ENCODE measurements around the gene NPEPPS.
"Not testable (repeated sequence)": the region's sequence is repeated elsewhere in the genome, so short reads cannot be mapped to it uniquely, and the experiment has no call there.

The NPEPPS gene

GRCh38 chr17:47519365-47519764 is 11.5 kb upstream of the NPEPPS start:
- not testable (repeated sequence) for H3K27ac ChIP-seq (ENCODE audit: low read depth, low read length); H3K9ac ChIP-seq (ENCODE audit: low read depth in 1 of 2, low read length in 2 of 2); H3K27me3 ChIP-seq (ENCODE audit: control insufficient read depth in 1 of 2, insufficient read depth in 2 of 2, low read length in 2 of 2); H3K4me1 ChIP-seq (ENCODE audit: control insufficient read depth in 1 of 2, insufficient read depth in 2 of 2, low read length in 2 of 2); H3K36me3 ChIP-seq (ENCODE audit: control insufficient read depth in 1 of 2, insufficient read depth in 2 of 2, low read length in 2 of 2); H3K9me3 ChIP-seq (ENCODE audit: control insufficient read depth in 1 of 2, low read length in 2 of 2); H3K4me3 ChIP-seq (ENCODE audit: low read depth in 1 of 2, low read length in 2 of 2)

GRCh38 chr17:47520279-47520678 is 10.6 kb upstream of the NPEPPS start:
- H3K4me3 ChIP-seq (ENCODE audit: low read depth in 1 of 2, low read length in 2 of 2); H3K36me3 ChIP-seq (ENCODE audit: control insufficient read depth in 1 of 2, insufficient read depth in 2 of 2, low read length in 2 of 2); H3K9me3 ChIP-seq (ENCODE audit: control insufficient read depth in 1 of 2, low read length in 2 of 2); H3K27me3 ChIP-seq (ENCODE audit: control insufficient read depth in 1 of 2, insufficient read depth in 2 of 2, low read length in 2 of 2); H3K4me1 ChIP-seq (ENCODE audit: control insufficient read depth in 1 of 2, insufficient read depth in 2 of 2, low read length in 2 of 2); H3K27ac ChIP-seq (ENCODE audit: low read depth, low read length); H3K9ac ChIP-seq (ENCODE audit: low read depth in 1 of 2, low read length in 2 of 2): not testable (repeated sequence)

GRCh38 chr17:47521434-47521833 is 9.5 kb upstream of the NPEPPS start:
- not testable (repeated sequence) for H3K27ac ChIP-seq (ENCODE audit: low read depth, low read length)

GRCh38 chr17:47522341-47522740 is 8.6 kb upstream of the NPEPPS start:
- H3K4me1 ChIP-seq (ENCODE audit: control insufficient read depth in 1 of 2, insufficient read depth in 2 of 2, low read length in 2 of 2); H3K27me3 ChIP-seq (ENCODE audit: control insufficient read depth in 1 of 2, insufficient read depth in 2 of 2, low read length in 2 of 2); H3K4me3 ChIP-seq (ENCODE audit: low read depth in 1 of 2, low read length in 2 of 2); H3K9ac ChIP-seq (ENCODE audit: low read depth in 1 of 2, low read length in 2 of 2); H3K9me3 ChIP-seq (ENCODE audit: control insufficient read depth in 1 of 2, low read length in 2 of 2); H3K36me3 ChIP-seq (ENCODE audit: control insufficient read depth in 1 of 2, insufficient read depth in 2 of 2, low read length in 2 of 2); H3K27ac ChIP-seq (ENCODE audit: low read depth, low read length): not testable (repeated sequence)

More at GRCh38 chr17:47521434-47521833, 9.5 kb upstream of the NPEPPS start:
- not testable (repeated sequence) for H3K9me3 ChIP-seq (ENCODE audit: control insufficient read depth in 1 of 2, low read length in 2 of 2); H3K36me3 ChIP-seq (ENCODE audit: control insufficient read depth in 1 of 2, insufficient read depth in 2 of 2, low read length in 2 of 2); H3K4me1 ChIP-seq (ENCODE audit: control insufficient read depth in 1 of 2, insufficient read depth in 2 of 2, low read length in 2 of 2); H3K27me3 ChIP-seq (ENCODE audit: control insufficient read depth in 1 of 2, insufficient read depth in 2 of 2, low read length in 2 of 2); H3K9ac ChIP-seq (ENCODE audit: low read depth in 1 of 2, low read length in 2 of 2); H3K4me3 ChIP-seq (ENCODE audit: low read depth in 1 of 2, low read length in 2 of 2)

GRCh38 chr17:47531233-47531820 is 419 bp downstream of the NPEPPS start:
- H3K4me1 ChIP-seq (ENCODE audit: control insufficient read depth in 1 of 2, insufficient read depth in 2 of 2, low read length in 2 of 2); H3K27me3 ChIP-seq (ENCODE audit: control insufficient read depth in 1 of 2, insufficient read depth in 2 of 2, low read length in 2 of 2); H3K27ac ChIP-seq (ENCODE audit: low read depth, low read length); H3K9ac ChIP-seq (ENCODE audit: low read depth in 1 of 2, low read length in 2 of 2); H3K9me3 ChIP-seq (ENCODE audit: control insufficient read depth in 1 of 2, low read length in 2 of 2); H3K36me3 ChIP-seq (ENCODE audit: control insufficient read depth in 1 of 2, insufficient read depth in 2 of 2, low read length in 2 of 2): not testable (repeated sequence)
- H3K4me3 ChIP-seq (ENCODE audit: low read depth in 1 of 2, low read length in 2 of 2) = peak overlapping the region in 1 of 2 donors; percentile 69

GRCh38 chr17:47539085-47539484 is 8.2 kb downstream of the NPEPPS start:
- not testable (repeated sequence) for H3K9ac ChIP-seq (ENCODE audit: low read depth in 1 of 2, low read length in 2 of 2); H3K9me3 ChIP-seq (ENCODE audit: control insufficient read depth in 1 of 2, low read length in 2 of 2); H3K27me3 ChIP-seq (ENCODE audit: control insufficient read depth in 1 of 2, insufficient read depth in 2 of 2, low read length in 2 of 2); H3K4me1 ChIP-seq (ENCODE audit: control insufficient read depth in 1 of 2, insufficient read depth in 2 of 2, low read length in 2 of 2); H3K36me3 ChIP-seq (ENCODE audit: control insufficient read depth in 1 of 2, insufficient read depth in 2 of 2, low read length in 2 of 2); H3K4me3 ChIP-seq (ENCODE audit: low read depth in 1 of 2, low read length in 2 of 2); H3K27ac ChIP-seq (ENCODE audit: low read depth, low read length)

GRCh38 chr17:47541676-47542075 is 10.8 kb downstream of the NPEPPS start:
- not testable (repeated sequence) for H3K4me3 ChIP-seq (ENCODE audit: low read depth in 1 of 2, low read length in 2 of 2); H3K36me3 ChIP-seq (ENCODE audit: control insufficient read depth in 1 of 2, insufficient read depth in 2 of 2, low read length in 2 of 2); H3K27ac ChIP-seq (ENCODE audit: low read depth, low read length); H3K9me3 ChIP-seq (ENCODE audit: control insufficient read depth in 1 of 2, low read length in 2 of 2); H3K9ac ChIP-seq (ENCODE audit: low read depth in 1 of 2, low read length in 2 of 2); H3K4me1 ChIP-seq (ENCODE audit: control insufficient read depth in 1 of 2, insufficient read depth in 2 of 2, low read length in 2 of 2); H3K27me3 ChIP-seq (ENCODE audit: control insufficient read depth in 1 of 2, insufficient read depth in 2 of 2, low read length in 2 of 2)

GRCh38 chr17:47544327-47544726 is 13.4 kb downstream of the NPEPPS start:
- not testable (repeated sequence) for H3K4me3 ChIP-seq (ENCODE audit: low read depth in 1 of 2, low read length in 2 of 2); H3K9ac ChIP-seq (ENCODE audit: low read depth in 1 of 2, low read length in 2 of 2); H3K36me3 ChIP-seq (ENCODE audit: control insufficient read depth in 1 of 2, insufficient read depth in 2 of 2, low read length in 2 of 2); H3K4me1 ChIP-seq (ENCODE audit: control insufficient read depth in 1 of 2, insufficient read depth in 2 of 2, low read length in 2 of 2); H3K27ac ChIP-seq (ENCODE audit: low read depth, low read length); H3K9me3 ChIP-seq (ENCODE audit: control insufficient read depth in 1 of 2, low read length in 2 of 2); H3K27me3 ChIP-seq (ENCODE audit: control insufficient read depth in 1 of 2, insufficient read depth in 2 of 2, low read length in 2 of 2)

- not testable (repeated sequence) for H3K36me3 ChIP-seq (ENCODE audit: control insufficient read depth in 1 of 2, insufficient read depth in 2 of 2, low read length in 2 of 2); H3K9me3 ChIP-seq (ENCODE audit: control insufficient read depth in 1 of 2, low read length in 2 of 2); H3K4me3 ChIP-seq (ENCODE audit: low read depth in 1 of 2, low read length in 2 of 2); H3K27me3 ChIP-seq (ENCODE audit: control insufficient read depth in 1 of 2, insufficient read depth in 2 of 2, low read length in 2 of 2); H3K9ac ChIP-seq (ENCODE audit: low read depth in 1 of 2, low read length in 2 of 2); H3K4me1 ChIP-seq (ENCODE audit: control insufficient read depth in 1 of 2, insufficient read depth in 2 of 2, low read length in 2 of 2); H3K27ac ChIP-seq (ENCODE audit: low read depth, low read length)
These were observed 23.8 kb downstream of the NPEPPS start for GRCh38 chr17:47554733-47555132.

GRCh38 chr17:47556108-47556507 is 25.2 kb downstream of the NPEPPS start:
- H3K36me3 ChIP-seq (ENCODE audit: control insufficient read depth in 1 of 2, insufficient read depth in 2 of 2, low read length in 2 of 2); H3K4me3 ChIP-seq (ENCODE audit: low read depth in 1 of 2, low read length in 2 of 2); H3K27ac ChIP-seq (ENCODE audit: low read depth, low read length); H3K27me3 ChIP-seq (ENCODE audit: control insufficient read depth in 1 of 2, insufficient read depth in 2 of 2, low read length in 2 of 2); H3K4me1 ChIP-seq (ENCODE audit: control insufficient read depth in 1 of 2, insufficient read depth in 2 of 2, low read length in 2 of 2); H3K9me3 ChIP-seq (ENCODE audit: control insufficient read depth in 1 of 2, low read length in 2 of 2); H3K9ac ChIP-seq (ENCODE audit: low read depth in 1 of 2, low read length in 2 of 2): not testable (repeated sequence)

GRCh38 chr17:47560517-47561043 is 29.7 kb downstream of the NPEPPS start:
- H3K4me1 ChIP-seq (ENCODE audit: control insufficient read depth in 1 of 2, insufficient read depth in 2 of 2, low read length in 2 of 2); H3K36me3 ChIP-seq (ENCODE audit: control insufficient read depth in 1 of 2, insufficient read depth in 2 of 2, low read length in 2 of 2); H3K9ac ChIP-seq (ENCODE audit: low read depth in 1 of 2, low read length in 2 of 2); H3K4me3 ChIP-seq (ENCODE audit: low read depth in 1 of 2, low read length in 2 of 2); H3K9me3 ChIP-seq (ENCODE audit: control insufficient read depth in 1 of 2, low read length in 2 of 2); H3K27ac ChIP-seq (ENCODE audit: low read depth, low read length); H3K27me3 ChIP-seq (ENCODE audit: control insufficient read depth in 1 of 2, insufficient read depth in 2 of 2, low read length in 2 of 2): not testable (repeated sequence)
